Measurements from ENCODE around the gene ENTREP3. TPM values are rescaled to one million over a fixed set of nuclear protein-coding genes. Genes with fewer than 3 reads are reported as not detected.
"Not testable (repeated sequence)": the region's sequence is repeated elsewhere in the genome, so short reads cannot be mapped to it uniquely, and the experiment has no call there.

The ENTREP3 gene
- total RNA-seq, 1 donor from 2014 or later = 14.5 TPM

- ATAC-seq; DNase-seq (ENCODE audit: missing footprints); intact Hi-C loops (cut with DNase I): not testable (repeated sequence)
Observed at GRCh38 chr1:155235375-155235774, 19.9 kb downstream of the ENTREP3 start.

- intact Hi-C loops (cut with DNase I); ATAC-seq; DNase-seq (ENCODE audit: missing footprints): not testable (repeated sequence)
Observed at GRCh38 chr1:155233502-155233901, 21.8 kb downstream of the ENTREP3 start.

- DNase-seq (ENCODE audit: missing footprints); ATAC-seq; intact Hi-C loops (cut with DNase I): not testable (repeated sequence)
Observed at GRCh38 chr1:155232001-155232978, 23.0 kb downstream of the ENTREP3 start.

GRCh38 chr1:155231302-155231701 lies 24.0 kb downstream of the ENTREP3 start:
- DNase-seq (ENCODE audit: missing footprints) = not testable (repeated sequence)

GRCh38 chr1:155228096-155228427 lies 27.2 kb downstream of the ENTREP3 start:
- no peak for DNase-seq (ENCODE audit: missing footprints)
- intact Hi-C loops (cut with DNase I) = no loop called here
- ATAC-seq = no peak

More at GRCh38 chr1:155231302-155231701, 24.0 kb downstream of the ENTREP3 start:
- ATAC-seq; intact Hi-C loops (cut with DNase I): not testable (repeated sequence)

GRCh38 chr1:155227261-155228095 lies 27.8 kb downstream of the ENTREP3 start:
- intact Hi-C loops (cut with DNase I) = loop anchor here (2.0 kb wide), 1 partner anchor 51 kb away; no protein-coding TSS in a partner anchor

GRCh38 chr1:155226910-155227260 lies 28.4 kb downstream of the ENTREP3 start:
- peak; percentile 27 for ATAC-seq
- DNase-seq (ENCODE audit: missing footprints) = peak; percentile 74
- intact Hi-C loops (cut with DNase I) = loop anchor here (1.0 to 2.0 kb wide), 2 partner anchors 20 to 50 kb away; partner anchors contain the start of gene THBS3

More at GRCh38 chr1:155227261-155228095, 27.8 kb downstream of the ENTREP3 start:
- DNase-seq (ENCODE audit: missing footprints) = peak; percentile 99
- ATAC-seq = peak; percentile 99

- intact Hi-C loops (cut with DNase I) = loop anchor here (1.0 to 2.0 kb wide), 2 partner anchors 19 to 50 kb away; partner anchors contain the start of gene THBS3
- DNase-seq (ENCODE audit: missing footprints) (peak; percentile 93), ATAC-seq (peak; percentile 61)
Observed at GRCh38 chr1:155226188-155226909, 28.9 kb downstream of the ENTREP3 start.

GRCh38 chr1:155225404-155225759 lies 29.9 kb downstream of the ENTREP3 start:
- intact Hi-C loops (cut with DNase I); ATAC-seq; DNase-seq (ENCODE audit: missing footprints): not testable (repeated sequence)

- intact Hi-C loops (cut with DNase I) = no loop called here
- ATAC-seq = no peak
- no peak for DNase-seq (ENCODE audit: missing footprints)
Observed at GRCh38 chr1:155223047-155223446, 32.2 kb downstream of the ENTREP3 start.

- DNase-seq (ENCODE audit: missing footprints); intact Hi-C loops (cut with DNase I); ATAC-seq: not testable (repeated sequence)
Observed at GRCh38 chr1:155220211-155220965, 34.9 kb downstream of the ENTREP3 start.

- ATAC-seq (peak; percentile 17), DNase-seq (ENCODE audit: missing footprints) (no peak)
- intact Hi-C loops (cut with DNase I) = no loop called here
Observed at GRCh38 chr1:155219592-155220031, 35.7 kb downstream of the ENTREP3 start.

- ATAC-seq (peak; percentile 49), DNase-seq (ENCODE audit: missing footprints) (no peak)
- intact Hi-C loops (cut with DNase I) = no loop called here
Observed at GRCh38 chr1:155218854-155219591, 36.3 kb downstream of the ENTREP3 start.

GRCh38 chr1:155214702-155215101 lies 40.6 kb downstream of the ENTREP3 start:
- ATAC-seq; DNase-seq (ENCODE audit: missing footprints); intact Hi-C loops (cut with DNase I): not testable (repeated sequence)

GRCh38 chr1:155212051-155212440 lies 43.2 kb downstream of the ENTREP3 start:
- intact Hi-C loops (cut with DNase I); DNase-seq (ENCODE audit: missing footprints); ATAC-seq: not testable (repeated sequence)

GRCh38 chr1:155211381-155212050 lies 43.8 kb downstream of the ENTREP3 start:
- DNase-seq (ENCODE audit: missing footprints); ATAC-seq; intact Hi-C loops (cut with DNase I): not testable (repeated sequence)
